ENCODE measurements around the gene ESR2.
"Not testable (repeated sequence)": the region's sequence is repeated elsewhere in the genome, so short reads cannot be mapped to it uniquely, and the experiment has no call there.

ESR2 gene

GRCh38 chr14:64293976-64294671 is at the start of gene ESR2:
TSS of gene ESR2 (minus strand) at chr14:64294371. CDS start at chr14:64282985, 11,386 bp downstream.
- DNase-seq: peak; percentile 23

GRCh38 chr14:64340560-64341196 is 46.5 kb upstream of the ESR2 start:
- no peak for DNase-seq

GRCh38 chr14:64338616-64339316 is 44.6 kb upstream of the ESR2 start:
- DNase-seq: peak; percentile 97

GRCh38 chr14:64337888-64338615 is 43.9 kb upstream of the ESR2 start:
- DNase-seq: peak; percentile 47

- DNase-seq: no peak
These were observed 35.0 kb upstream of the ESR2 start for GRCh38 chr14:64329149-64329548.

GRCh38 chr14:64326502-64326901 is 32.3 kb upstream of the ESR2 start:
- no peak for DNase-seq

GRCh38 chr14:64324895-64325294 is 30.7 kb upstream of the ESR2 start:
- DNase-seq: no peak

- no peak for DNase-seq
These were observed 30.3 kb upstream of the ESR2 start for GRCh38 chr14:64324461-64324860.

GRCh38 chr14:64320362-64320761 is 26.2 kb upstream of the ESR2 start:
- DNase-seq: not testable (repeated sequence)

GRCh38 chr14:64318695-64319094 is 24.5 kb upstream of the ESR2 start:
- not testable (repeated sequence) for DNase-seq

GRCh38 chr14:64303471-64303917 is 9.3 kb upstream of the ESR2 start:
- peak; percentile 55 for DNase-seq

GRCh38 chr14:64298773-64299172 is 4.6 kb upstream of the ESR2 start:
- DNase-seq: no peak

GRCh38 chr14:64296561-64296960 is 2.4 kb upstream of the ESR2 start:
- peak; percentile 58 for DNase-seq

- peak; percentile 90 for DNase-seq
These were observed 672 bp upstream of the ESR2 start for GRCh38 chr14:64294672-64295413.

GRCh38 chr14:64292197-64292596 is 2.0 kb downstream of the ESR2 start:
- no peak for DNase-seq

GRCh38 chr14:64289571-64289970 is 4.6 kb downstream of the ESR2 start:
- no peak for DNase-seq

GRCh38 chr14:64281805-64282204 is 12.4 kb downstream of the ESR2 start:
- DNase-seq: no peak

- DNase-seq: peak; percentile 44
These were observed 14.2 kb downstream of the ESR2 start for GRCh38 chr14:64279704-64280668.

- DNase-seq: no peak
These were observed 15.7 kb downstream of the ESR2 start for GRCh38 chr14:64278458-64278857.

GRCh38 chr14:64272019-64272418 is 22.2 kb downstream of the ESR2 start:
- no peak for DNase-seq

GRCh38 chr14:64266239-64266638 is 27.9 kb downstream of the ESR2 start:
- peak; percentile 25 for DNase-seq
